Measurements from ENCODE around the gene PCIF1.

GRCh38 chr20:45890985-45891983, 43.2 kb upstream of the PCIF1 start, which contains the start of the genes CTSA and NEURL2:
- TF ChIP-seq EZH2phosphoT487 (IDR thresholded peaks at IDR 0.05; ENCODE audit: borderline replicate concordance, low read length): no peak
- TF ChIP-seq CTCF (conservative IDR thresholded peaks at IDR 0.05; ENCODE audit: low read depth, low read length): peak; percentile 31
- no peak for TF ChIP-seq EZH2 (IDR thresholded peaks at IDR 0.05; ENCODE audit: low read length, unreplicated experiment)

Data from PC-3 (cell line).